Kidney epithelial cell (primary cell): ENCODE results near the gene PDIA6. TPM values are rescaled to one million over a fixed set of nuclear protein-coding genes. Genes with fewer than 3 reads are reported as not detected.

Experiments
- DNase-seq: peaks from one replicate; pipeline ENCODE4 v3.0.0-alpha.2; 2010; ENCODE audit warnings: low read depth
- H3K27me3 ChIP-seq: 2 replicates; pipeline ENCODE4 v1.6.0; 2011; ENCODE audit warnings: low read length; ENCODE audit not compliant: control insufficient read depth, insufficient read depth
- H3K36me3 ChIP-seq: 2 replicates; pipeline ENCODE4 v1.5.1; 2011; ENCODE audit warnings: low read length; ENCODE audit not compliant: control insufficient read depth, insufficient read depth
- H3K4me3 ChIP-seq: 2 replicates; pipeline ENCODE4 v1.5.1; 2011; ENCODE audit warnings: low read depth, mild to moderate bottlenecking, control low read depth, low read length
- CTCF ChIP-seq: IDR thresholded peaks from 2 replicates; pipeline ENCODE4 v1.5.1; 2011; ENCODE audit warnings: mild to moderate bottlenecking, moderate library complexity, low read length, control low read depth, inconsistent platforms; ENCODE audit not compliant: insufficient read depth, poor library complexity, severe bottlenecking
- total RNA-seq: library from RNA; depleted of rRNA; stranded (reverse); fragments of >200 nt; gene quantifications from 2 replicates; pipeline ENCODE4 v1.2.3, GENCODE V29; 2015

PDIA6 gene
- total RNA-seq, 1 donor from 2014 or later = 328 TPM

- peaks cover 2% of the 10 kb centered on the region for H3K27me3 ChIP-seq
- TF ChIP-seq CTCF = no peak
- no peak overlapping the region for H3K4me3 ChIP-seq
- no peak for DNase-seq
- no peaks in the 10 kb centered on the region for H3K36me3 ChIP-seq
These were observed 53.4 kb downstream of the PDIA6 start for GRCh38 chr2:10759151-10759714.

DNA sequence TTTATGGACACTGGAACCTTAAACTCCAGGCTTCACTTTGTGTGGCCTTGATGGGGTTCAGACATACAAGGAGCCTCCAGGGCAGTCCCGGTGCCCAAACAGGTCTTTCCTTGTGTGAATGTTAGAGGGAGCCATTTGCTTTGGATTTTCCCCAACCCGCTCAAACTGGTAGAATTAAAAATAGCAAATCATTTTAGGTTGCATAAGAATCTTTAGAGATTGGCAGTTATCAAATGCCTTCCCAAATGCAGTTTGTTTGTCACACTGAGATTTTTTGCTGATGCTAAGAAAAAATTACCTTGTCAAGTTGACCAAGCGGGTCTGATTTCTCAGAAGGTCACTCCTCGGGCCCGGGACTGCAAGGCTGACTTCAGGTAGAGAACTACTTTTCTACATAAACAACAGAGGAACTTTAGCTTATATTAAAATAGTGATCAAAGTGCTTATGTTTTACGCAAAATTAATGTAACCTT is 54.7 kb downstream of the PDIA6 start:
- H3K36me3 ChIP-seq = no peaks in the 10 kb centered on the region
- no peak for TF ChIP-seq CTCF
- no peak for DNase-seq
- H3K27me3 ChIP-seq = peaks cover 2% of the 10 kb centered on the region
- no peak overlapping the region for H3K4me3 ChIP-seq

DNA sequence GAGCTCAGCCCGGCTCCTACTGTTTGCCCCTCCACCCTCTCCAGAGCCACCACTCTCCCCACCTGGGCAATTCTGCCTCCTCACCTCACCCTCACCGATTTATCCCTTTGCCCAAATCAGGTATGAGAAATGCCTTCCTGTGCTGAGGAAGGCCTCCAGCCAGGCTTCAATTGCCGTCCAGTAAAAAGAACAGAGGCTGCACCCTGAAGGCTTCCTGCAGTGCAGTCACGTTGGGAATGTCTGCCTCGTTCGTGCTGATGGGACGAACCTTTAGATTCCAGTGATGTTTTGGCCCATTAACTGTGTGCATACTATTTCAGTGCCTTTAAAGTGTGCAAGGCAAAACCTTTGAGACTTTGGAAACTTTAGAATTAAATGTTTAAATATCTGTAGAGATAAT is 57.0 kb downstream of the PDIA6 start:
- H3K27me3 ChIP-seq = peaks cover 2% of the 10 kb centered on the region
- no peak for DNase-seq
- no peaks in the 10 kb centered on the region for H3K36me3 ChIP-seq
- TF ChIP-seq CTCF = no peak
- H3K4me3 ChIP-seq = no peak overlapping the region

DNA sequence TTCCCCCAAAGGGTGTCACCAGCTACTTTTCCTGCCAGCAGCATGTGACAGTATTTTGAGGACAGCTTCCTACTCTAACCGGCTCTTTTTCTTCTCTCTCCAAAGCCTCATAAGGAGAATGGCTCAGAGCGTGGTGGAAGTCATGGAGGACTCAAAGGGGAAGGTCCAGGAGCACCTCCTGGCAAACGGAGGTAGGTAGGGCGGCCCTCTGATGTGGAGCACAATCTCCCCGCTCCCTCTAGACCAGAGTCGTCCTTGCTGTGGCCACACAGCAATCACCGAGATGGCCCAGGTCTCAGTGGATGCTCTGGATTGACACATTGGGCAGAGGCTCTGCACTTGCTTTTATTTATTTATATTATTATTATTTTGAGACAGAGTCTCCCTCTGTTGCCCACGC is 58.7 kb downstream of the PDIA6 start:
- DNase-seq = no peak
- no peaks in the 10 kb centered on the region for H3K36me3 ChIP-seq
- no peak overlapping the region for H3K4me3 ChIP-seq
- TF ChIP-seq CTCF = no peak
- no peaks in the 10 kb centered on the region for H3K27me3 ChIP-seq

DNA sequence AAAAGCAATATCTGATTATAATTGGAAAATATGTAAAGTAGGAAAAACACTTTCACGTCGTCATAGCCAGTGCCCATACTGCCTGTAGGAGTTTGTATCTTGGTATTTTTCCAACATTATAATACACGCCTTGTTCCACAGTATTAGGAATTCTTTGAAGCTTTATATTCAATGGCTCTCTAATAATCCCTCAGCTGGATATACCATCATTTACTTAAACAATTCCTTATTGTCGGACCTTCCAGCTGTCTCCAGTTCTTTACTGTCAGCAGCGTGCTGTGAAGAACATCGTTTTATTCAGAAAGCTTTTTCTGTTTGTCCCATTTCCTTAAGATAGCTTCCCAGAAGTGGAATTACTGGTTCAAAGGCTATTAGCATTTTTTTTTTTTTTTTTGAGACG is 59.4 kb downstream of the PDIA6 start:
- H3K4me3 ChIP-seq = no peak overlapping the region
- DNase-seq = no peak
- TF ChIP-seq CTCF = no peak
- no peaks in the 10 kb centered on the region for H3K36me3 ChIP-seq
- no peaks in the 10 kb centered on the region for H3K27me3 ChIP-seq

DNA sequence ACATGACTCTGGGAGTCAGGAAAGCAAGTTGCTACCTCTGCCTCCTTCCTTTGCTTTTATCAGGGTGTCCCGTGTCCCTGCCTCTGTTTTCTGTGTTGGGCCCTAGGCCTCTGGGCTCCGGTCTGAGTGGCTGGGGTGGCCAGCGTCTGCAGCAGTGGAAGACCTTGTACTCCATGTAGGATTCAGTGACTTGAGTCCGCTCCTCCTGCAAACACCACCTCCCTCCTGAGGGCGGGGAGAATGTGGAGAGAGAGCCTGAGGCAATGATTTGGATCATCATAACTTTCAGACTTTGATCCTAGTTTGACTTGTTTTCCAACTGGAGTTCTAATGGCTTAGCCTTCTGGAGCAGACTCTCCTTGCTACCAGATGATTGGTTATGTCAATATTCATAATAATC is 60.3 kb downstream of the PDIA6 start:
- DNase-seq = no peak
- Histone ChIP-seq H3K36me3 (no peaks in the 10 kb centered on the region), H3K27me3 (no peaks in the 10 kb centered on the region), H3K4me3 (no peak overlapping the region)
- TF ChIP-seq CTCF = no peak
